ENCODE measurements around the gene BCKDHA. TPM values are rescaled to one million over a fixed set of nuclear protein-coding genes. Genes with fewer than 3 reads are reported as not detected.

Gene BCKDHA
- total RNA-seq, 2 experiments from 2014 or later, result 12.2 to 13.1 TPM

DNA sequence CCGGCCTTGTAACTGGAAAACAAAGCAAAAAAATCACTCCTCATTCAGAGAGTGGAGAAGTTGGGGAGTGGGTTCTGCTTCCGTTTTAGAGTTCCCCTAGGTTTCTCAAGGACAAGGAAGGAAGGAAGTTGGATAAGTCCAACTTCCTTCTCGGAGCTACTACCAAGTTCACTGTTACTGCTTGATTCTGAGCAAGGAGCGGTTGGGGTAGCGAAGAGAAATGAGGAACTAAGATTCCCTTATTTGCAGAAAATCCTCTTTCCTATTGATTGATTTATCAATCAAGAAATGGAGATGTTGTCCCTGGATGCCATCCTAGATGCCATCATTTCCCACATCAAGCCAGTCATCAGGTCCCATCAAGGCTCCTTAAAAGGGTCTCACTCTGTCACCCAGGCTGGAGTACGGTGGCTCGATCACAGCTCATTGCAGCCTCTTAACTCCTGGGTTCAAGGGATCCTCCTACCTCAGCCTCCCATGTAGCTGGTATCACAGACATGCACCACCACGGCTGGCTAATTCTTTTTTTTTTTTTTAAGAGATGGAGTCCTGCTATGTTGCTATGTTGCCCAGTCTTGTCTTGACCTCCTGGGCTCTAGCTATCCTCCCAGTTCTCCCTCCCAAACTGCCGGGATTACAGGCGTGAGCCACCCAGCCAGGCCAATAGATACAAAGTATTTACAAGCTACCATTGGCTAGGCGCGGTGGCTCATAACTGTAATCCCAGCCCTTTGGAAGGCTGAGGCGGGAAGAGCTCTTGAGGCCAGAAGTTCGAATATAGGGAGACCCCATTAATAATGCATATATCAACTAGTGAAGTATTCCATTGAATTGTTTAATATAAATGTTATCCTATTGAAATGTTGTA is 32.9 kb upstream of the BCKDHA start:
- H3K27me3 ChIP-seq (ENCODE audit: control insufficient read depth in 1 of 2, insufficient read depth in 2 of 2, low read length in 2 of 2), result no peaks in the 10 kb centered on the region
- H3K36me3 Mint-ChIP-seq (ENCODE audit: low read depth), result peaks cover 13% of the 10 kb centered on the region
- H3K36me3 ChIP-seq (ENCODE audit: insufficient read depth, low read length), result peaks cover 3% of the 10 kb centered on the region
- CTCF ChIA-PET, result interaction anchor here (2.0 to 3.1 kb wide), 3 partner anchors 12 to 102 kb away, joined by 9 to 17 read pairs (median 9); partner anchors contain the start of genes DMAC2 and TGFB1
- POLR2A ChIA-PET, result interaction anchor here (0.6 to 5.3 kb wide), 24 partner anchors 8 to 1929 kb away, joined by 3 to 148 read pairs (median 6); partner anchors contain the start of genes ACTMAP, CCDC97, CEACAM21 and DMAC2
- H3K9me3 Mint-ChIP-seq, result no peaks in the 10 kb centered on the region
- peak overlapping the region; percentile 94 for H3K4me3 Mint-ChIP-seq
- H3K9me3 ChIP-seq (ENCODE audit: control insufficient read depth in 1 of 2, insufficient read depth in 1 of 2, low read length in 2 of 2), result no peaks in the 10 kb centered on the region
- no peaks in the 10 kb centered on the region for H3K27me3 Mint-ChIP-seq
- TF ChIP-seq, protein P1, sequence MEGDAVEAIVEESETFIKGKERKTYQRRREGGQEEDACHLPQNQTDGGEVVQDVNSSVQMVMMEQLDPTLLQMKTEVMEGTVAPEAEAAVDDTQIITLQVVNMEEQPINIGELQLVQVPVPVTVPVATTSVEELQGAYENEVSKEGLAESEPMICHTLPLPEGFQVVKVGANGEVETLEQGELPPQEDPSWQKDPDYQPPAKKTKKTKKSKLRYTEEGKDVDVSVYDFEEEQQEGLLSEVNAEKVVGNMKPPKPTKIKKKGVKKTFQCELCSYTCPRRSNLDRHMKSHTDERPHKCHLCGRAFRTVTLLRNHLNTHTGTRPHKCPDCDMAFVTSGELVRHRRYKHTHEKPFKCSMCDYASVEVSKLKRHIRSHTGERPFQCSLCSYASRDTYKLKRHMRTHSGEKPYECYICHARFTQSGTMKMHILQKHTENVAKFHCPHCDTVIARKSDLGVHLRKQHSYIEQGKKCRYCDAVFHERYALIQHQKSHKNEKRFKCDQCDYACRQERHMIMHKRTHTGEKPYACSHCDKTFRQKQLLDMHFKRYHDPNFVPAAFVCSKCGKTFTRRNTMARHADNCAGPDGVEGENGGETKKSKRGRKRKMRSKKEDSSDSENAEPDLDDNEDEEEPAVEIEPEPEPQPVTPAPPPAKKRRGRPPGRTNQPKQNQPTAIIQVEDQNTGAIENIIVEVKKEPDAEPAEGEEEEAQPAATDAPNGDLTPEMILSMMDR (IDR thresholded peaks at IDR 0.05), result no peak
- no peak for DNase-seq
- H3K27ac Mint-ChIP-seq, result peak overlapping the region; percentile 98
- H3K27ac ChIP-seq (ENCODE audit: low read depth in 1 of 2, low read length in 2 of 2), result peak overlapping the region; percentile 98 to 99
- intact Hi-C loops (cut with DNase I, micrococcal nuclease), result loop anchor here (1.0 to 5.0 kb wide), 4 partner anchors 33 to 713 kb away; partner anchors contain the start of genes BCKDHA (in 2 of the 2), EXOSC5 (in 2 of the 2), DMAC2 (in 1 of the 2) and ZNF574 (in 1 of the 2)
- peaks cover 34% of the 10 kb centered on the region for H3K4me1 Mint-ChIP-seq (ENCODE audit: low read depth)
- H3K4me1 ChIP-seq (ENCODE audit: insufficient read depth, low read length), result peaks cover 33% of the 10 kb centered on the region
- peak overlapping the region; percentile 66 for H3K4me3 ChIP-seq (ENCODE audit: low read length)
- no peak for ATAC-seq (ENCODE audit: poor library complexity)

DNA sequence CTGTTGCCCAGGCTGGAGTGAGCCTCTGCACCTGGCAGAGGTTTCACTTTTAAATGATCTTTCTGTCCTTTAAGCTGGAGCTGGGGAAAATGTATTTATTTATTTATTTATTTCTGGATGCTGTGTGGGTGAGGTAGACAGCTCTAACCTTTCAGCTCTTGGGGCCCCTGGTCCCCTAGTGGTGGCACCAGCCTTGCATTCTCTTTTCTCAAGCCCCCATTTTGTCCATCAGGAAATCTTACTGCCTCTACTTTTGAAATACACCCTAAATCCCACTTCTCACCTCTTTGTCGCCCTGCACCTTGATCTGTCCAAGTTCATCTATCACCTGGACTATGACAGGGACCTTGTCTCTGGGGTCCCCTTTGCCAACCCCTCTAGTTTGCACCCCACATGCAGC is 31.5 kb upstream of the BCKDHA start:
- H3K9me3 ChIP-seq (ENCODE audit: control insufficient read depth in 1 of 2, insufficient read depth in 1 of 2, low read length in 2 of 2), result no peaks in the 10 kb centered on the region
- H3K27ac ChIP-seq (ENCODE audit: low read depth in 1 of 2, low read length in 2 of 2), result no peak overlapping the region
- Mint-ChIP-seq H3K36me3 (ENCODE audit: low read depth) (peaks cover 13% of the 10 kb centered on the region), H3K4me3 (peak overlapping the region; percentile 77), H3K9me3 (no peaks in the 10 kb centered on the region), H3K27me3 (no peaks in the 10 kb centered on the region), H3K27ac (peak overlapping the region; percentile 72), H3K4me1 (ENCODE audit: low read depth) (peaks cover 25% of the 10 kb centered on the region)
- intact Hi-C loops (cut with DNase I, micrococcal nuclease), result no loop called here
- POLR2A ChIA-PET, result no interaction called here
- CTCF ChIA-PET, result interaction anchor here (0.7 kb wide), 2 partner anchors 231 to 971 kb away, joined by 3 read pairs; no protein-coding TSS in a partner anchor
- DNase-seq (peak in 1 of 14 experiments; percentile 52), ATAC-seq (ENCODE audit: poor library complexity) (no peak)
- no peaks in the 10 kb centered on the region for H3K36me3 ChIP-seq (ENCODE audit: insufficient read depth, low read length)
- peaks cover 27% of the 10 kb centered on the region for H3K4me1 ChIP-seq (ENCODE audit: insufficient read depth, low read length)
- TF ChIP-seq, protein P1 (IDR thresholded peaks at IDR 0.05), result no peak
- no peaks in the 10 kb centered on the region for H3K27me3 ChIP-seq (ENCODE audit: control insufficient read depth in 1 of 2, insufficient read depth in 2 of 2, low read length in 2 of 2)
- H3K4me3 ChIP-seq (ENCODE audit: low read length), result no peak overlapping the region

DNA sequence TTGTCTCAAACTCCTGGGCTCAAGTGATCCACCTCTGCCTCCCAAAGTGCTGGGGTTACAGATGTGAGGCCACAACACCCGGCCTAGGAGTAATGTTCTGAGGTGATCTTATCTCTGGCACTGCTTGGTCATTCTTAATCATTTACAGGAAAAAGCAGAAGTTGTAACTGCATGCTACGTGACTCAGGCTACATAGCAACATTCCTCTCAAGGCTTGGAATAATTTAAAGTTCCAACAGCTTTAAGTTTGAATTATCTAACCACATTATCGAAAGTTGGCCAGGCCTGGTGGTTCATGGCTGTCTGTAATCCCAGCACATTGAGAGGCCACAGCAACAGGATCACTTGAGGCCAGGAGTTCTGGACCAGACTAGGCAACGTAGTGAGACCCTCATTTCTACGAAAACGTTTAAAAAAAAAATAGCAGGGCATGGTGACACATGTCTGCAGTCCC is 29.7 kb upstream of the BCKDHA start:
- Histone ChIP-seq H3K4me1 (ENCODE audit: insufficient read depth, low read length) (peaks cover 18% of the 10 kb centered on the region), H3K27me3 (ENCODE audit: control insufficient read depth in 1 of 2, insufficient read depth in 2 of 2, low read length in 2 of 2) (no peaks in the 10 kb centered on the region), H3K27ac (ENCODE audit: low read depth in 1 of 2, low read length in 2 of 2) (no peak overlapping the region), H3K9me3 (ENCODE audit: control insufficient read depth in 1 of 2, insufficient read depth in 1 of 2, low read length in 2 of 2) (no peaks in the 10 kb centered on the region), H3K4me3 (ENCODE audit: low read length) (no peak overlapping the region), H3K36me3 (ENCODE audit: insufficient read depth, low read length) (no peaks in the 10 kb centered on the region)
- Mint-ChIP-seq H3K27me3 (no peaks in the 10 kb centered on the region), H3K36me3 (ENCODE audit: low read depth) (peaks cover 9% of the 10 kb centered on the region), H3K27ac (no peak overlapping the region), H3K4me1 (ENCODE audit: low read depth) (peaks cover 16% of the 10 kb centered on the region), H3K9me3 (no peaks in the 10 kb centered on the region), H3K4me3 (no peak overlapping the region)
- intact Hi-C loops (cut with DNase I, micrococcal nuclease), result no loop called here
- ChIA-PET CTCF (interaction anchor here (1.2 kb wide), 1 partner anchor 15 kb away, joined by 3 read pairs; no protein-coding TSS in a partner anchor), POLR2A (no interaction called here)
- ATAC-seq (ENCODE audit: poor library complexity) (no peak), DNase-seq (peak in 1 of 14 experiments; percentile 44)
- TF ChIP-seq, protein P1 (IDR thresholded peaks at IDR 0.05), result no peak

All from CD4-positive, alpha-beta T cell (primary cell).